ENCODE data around the gene IARS2.
"Not testable (repeated sequence)": the region's sequence is repeated elsewhere in the genome, so short reads cannot be mapped to it uniquely, and the experiment has no call there.

The IARS2 gene

DNA sequence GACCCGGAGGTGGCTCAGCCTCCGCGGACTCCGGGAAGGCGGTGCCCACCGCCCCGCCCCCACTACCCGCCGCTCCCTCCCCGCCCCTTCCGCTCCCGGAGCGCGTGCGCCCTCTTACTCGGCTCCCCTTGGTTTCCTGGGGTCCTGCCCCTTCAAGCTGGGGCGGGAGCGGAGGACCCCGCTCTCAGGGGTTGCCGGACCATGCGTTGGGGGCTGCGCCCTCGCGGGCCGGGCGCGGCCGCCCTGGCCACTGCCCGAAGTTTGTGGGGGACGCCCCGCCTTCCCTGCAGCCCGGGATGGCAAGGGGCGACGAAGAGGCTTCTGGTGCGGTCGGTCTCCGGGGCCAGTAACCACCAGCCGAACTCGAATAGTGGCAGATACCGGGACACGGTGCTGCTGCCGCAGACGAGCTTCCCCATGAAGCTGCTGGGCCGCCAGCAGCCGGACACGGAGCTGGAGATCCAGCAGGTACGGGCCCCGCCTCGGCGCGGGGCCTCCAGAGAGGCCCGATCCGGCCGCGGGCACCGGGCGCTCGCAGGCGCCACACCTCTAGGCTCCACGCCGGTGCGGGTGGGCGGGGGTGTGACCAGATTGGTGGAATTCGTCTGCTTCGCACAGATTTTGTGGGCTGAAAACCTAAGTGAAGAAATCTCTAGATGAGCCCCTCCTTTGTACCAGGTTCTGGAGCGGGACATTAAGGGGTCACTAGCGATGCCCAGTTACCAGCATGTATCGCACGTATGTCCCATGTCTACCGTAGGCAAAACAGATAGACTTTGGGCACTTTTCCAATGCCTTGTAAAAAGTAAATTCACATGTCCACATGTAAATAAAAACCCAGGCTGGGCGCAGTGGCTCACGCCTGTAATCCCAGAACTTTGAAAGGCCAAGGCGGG is at the start of gene IARS2:
Gene IARS2, plus strand, starts transcription at position 117 of the 896 bp plus-strand sequence. Its CDS starts 85 bp downstream, at position 202.
- DNase-seq = peak; percentile 97

GRCh38 chr1:220044678-220045355 is 49.1 kb upstream of the IARS2 start:
- DNase-seq = no peak

DNA sequence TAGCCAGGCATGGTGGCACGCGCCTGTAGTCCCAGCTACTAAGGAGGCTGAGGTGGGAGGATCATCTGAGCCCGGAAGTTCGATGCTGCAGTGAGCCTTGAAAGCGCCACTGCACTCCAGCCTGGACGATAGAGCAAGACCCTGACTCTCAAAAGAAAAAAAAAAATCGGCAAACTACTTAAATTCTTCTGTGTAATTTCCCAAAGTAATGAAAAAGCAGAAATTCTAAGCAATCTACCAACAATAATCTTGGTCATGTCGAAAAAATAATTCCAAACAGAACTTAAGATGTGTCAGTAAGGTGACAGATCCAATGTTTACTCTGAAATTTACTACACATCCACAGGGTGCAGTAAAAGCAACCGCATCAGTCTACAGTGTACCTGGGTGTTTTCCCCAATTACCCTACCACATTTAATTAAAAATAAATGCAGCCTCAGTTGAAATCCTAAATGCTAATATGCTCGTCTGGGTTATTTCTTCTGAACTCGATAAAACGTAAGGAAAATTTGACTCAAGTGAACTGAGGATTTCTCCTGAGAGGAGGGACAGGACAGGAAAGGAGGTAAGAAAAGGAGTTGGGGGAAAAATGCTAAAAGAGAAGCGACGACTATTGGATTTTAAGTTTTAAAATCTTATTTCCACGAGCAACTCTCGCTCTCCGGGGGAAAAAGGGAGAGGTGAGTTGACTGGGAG is 48.4 kb upstream of the IARS2 start:
- peak; percentile 57 for DNase-seq

GRCh38 chr1:220046052-220046930 is 47.6 kb upstream of the IARS2 start, which contains the start of gene EPRS1:
Gene EPRS1 (minus strand): TSS chr1:220046505. CDS start chr1:220046388, 117 bp downstream.
- peak; percentile 100 for DNase-seq

DNA sequence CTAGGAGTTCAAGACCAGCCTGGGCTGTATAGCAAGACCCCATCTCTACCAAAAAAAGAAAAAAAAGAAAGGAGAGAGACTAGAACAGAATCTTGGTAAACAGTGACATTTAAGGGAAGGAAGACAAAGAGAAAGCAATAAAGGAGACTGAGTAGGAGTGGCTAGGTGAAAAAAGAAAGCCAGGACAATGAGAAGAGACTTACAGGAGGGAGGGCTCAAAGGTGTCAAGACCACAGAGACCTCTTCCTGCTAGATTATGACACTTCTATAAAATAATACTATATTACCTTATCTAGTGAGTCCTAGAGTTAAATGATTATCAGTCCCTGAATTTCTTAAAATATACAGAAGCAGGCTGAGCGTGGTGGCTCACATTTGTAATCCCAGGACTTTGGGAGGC is 37.6 kb upstream of the IARS2 start:
- DNase-seq = no peak

DNA sequence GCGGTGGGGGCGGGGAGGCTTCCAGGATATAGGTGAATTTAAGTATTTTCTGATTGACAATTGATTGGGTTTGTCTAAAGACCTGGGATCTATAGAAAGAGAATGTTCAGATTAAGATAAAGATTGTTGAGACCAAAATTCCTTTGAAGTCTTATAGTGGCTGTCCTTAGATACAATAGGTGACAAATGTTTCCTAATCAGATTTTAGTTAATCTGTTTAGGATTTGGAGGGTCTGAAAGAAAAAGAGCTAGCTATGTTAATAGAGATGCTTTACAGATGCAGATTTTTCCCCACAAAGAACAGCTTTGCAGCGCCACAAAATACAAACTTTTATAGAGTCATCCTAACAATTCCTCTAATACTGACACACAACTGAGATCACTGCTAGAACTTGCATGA is 33.1 kb upstream of the IARS2 start:
- DNase-seq = no peak

DNA sequence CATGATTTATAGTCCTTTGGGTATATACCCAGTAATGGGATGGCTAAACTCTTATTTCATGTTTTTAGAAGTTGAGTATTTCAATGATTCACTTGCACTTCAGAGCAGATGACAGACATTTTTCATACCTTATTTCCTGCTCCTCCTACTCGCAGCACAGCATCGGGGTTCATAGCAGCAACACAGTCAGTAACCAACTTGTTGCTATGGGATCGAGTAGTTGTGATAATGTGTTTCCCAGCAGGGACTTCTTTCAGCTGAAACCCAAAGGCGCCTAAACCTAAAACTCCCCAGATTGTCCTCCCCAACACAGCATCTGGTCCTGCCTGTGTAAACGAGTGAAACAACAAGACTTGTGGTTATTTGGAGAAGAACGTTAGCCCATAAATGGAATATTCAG is 31.3 kb upstream of the IARS2 start:
- no peak for DNase-seq

DNA sequence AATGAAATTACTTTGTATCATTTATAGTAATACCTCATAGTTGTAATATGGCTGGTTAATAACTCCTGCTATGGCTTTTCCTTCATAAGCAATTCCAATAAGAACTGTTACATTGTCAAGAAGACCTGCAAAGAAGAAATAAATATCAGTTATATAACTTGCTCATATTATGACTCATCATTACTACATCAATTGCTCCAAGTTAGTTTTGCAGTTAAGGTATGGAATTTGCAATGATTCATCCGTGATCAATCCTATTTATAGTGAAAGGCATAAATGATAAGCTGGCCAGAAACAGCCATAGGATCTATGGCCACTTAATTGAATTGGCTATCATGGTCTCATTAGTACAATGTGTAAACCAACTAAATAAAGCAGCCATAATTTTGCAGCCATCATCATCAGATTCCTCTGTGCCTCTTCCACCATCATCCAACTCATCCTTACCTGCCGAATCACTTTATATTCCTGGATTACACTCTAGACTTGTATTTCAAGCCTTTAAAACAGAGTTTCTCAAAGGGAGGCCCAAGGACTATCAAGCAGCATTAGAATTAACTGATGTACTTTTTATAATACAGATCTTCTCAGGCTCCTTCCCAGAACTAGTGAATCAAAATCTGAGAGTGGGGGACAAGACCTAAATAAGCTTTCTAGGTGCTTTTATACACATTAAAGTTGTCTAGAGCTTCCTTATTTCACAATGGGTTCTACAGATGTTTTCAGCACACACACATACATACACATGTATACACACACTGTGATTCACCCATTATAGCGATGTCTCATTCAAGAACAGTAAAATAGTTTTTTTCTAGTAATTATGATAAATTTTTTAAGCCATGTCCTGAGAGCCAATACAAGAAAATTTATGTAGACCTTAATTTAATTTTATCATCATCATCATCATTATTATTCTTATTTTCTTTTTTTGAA is 26.4 kb upstream of the IARS2 start:
- no peak for DNase-seq

- no peak for DNase-seq
These were observed 16.8 kb upstream of the IARS2 start for GRCh38 chr1:220076861-220077762.

DNA sequence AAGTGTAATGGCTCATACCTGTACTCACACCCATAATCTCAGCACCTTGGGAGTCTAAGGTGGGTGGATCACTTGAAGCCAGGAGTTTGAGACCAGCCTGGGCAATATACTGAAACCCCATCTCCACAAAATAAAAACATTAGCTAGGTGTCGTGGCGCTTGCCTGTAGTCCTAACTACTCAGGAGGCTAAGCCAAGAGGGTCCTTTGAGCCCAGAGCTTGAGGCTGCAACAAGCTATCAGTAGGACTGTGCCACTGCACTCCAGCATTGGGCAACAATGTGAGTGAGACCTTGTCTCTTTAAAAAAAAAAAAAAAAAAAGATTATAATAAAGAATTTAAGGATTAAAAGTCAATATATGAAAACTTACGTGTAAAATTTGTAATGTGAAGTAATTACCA is 16.0 kb upstream of the IARS2 start:
- no peak for DNase-seq

DNA sequence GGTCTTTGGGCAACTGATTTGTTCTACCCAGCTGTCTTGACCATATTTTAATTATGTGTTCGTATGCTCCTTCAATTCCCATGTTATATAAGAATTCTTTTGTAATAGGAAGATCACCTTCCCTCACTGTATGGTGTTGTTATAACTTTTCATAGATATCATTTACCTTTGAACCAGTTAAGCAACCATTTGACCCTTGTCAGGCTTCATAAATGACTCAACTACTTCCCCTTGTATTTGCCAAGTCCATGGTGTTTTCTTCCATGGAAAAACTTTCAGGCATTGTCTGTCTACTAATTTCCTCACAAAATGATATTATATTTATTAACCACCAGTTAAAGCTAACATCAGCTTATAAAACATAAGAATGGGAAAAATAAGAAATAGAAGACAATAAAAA is 9.5 kb upstream of the IARS2 start:
- DNase-seq = no peak

GRCh38 chr1:220086261-220086686 is 7.7 kb upstream of the IARS2 start:
- DNase-seq = not testable (repeated sequence)

GRCh38 chr1:220089650-220090556 is 4.0 kb upstream of the IARS2 start, which contains the start of gene BPNT1:
Gene BPNT1 (minus strand): TSS chr1:220089788. CDS start chr1:220079846, 9,942 bp downstream.
- peak; percentile 99 for DNase-seq

DNA sequence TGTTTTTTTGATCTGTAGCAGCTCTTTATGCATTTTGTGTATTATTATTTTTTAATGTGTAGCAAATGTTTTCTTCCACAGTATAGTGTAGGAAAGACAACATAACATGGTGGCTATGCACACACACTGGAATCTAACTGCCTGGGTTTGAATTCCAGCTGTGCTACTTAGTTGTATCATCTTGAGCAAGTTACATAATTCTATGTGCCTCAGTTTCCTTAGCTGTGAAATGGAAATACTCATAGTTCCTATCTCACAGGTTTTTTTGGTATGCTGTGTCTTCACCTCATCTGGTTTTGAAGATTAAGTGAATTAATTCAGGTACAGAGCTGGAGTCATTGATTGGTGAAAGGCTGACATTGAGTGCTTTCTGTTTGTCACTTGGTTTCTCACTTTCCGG is 1.2 kb upstream of the IARS2 start:
- DNase-seq = no peak

GRCh38 chr1:220093361-220094015 is 444 bp upstream of the IARS2 start:
- DNase-seq = peak; percentile 58

- no peak for DNase-seq
These were observed 5.9 kb downstream of the IARS2 start for GRCh38 chr1:220099826-220100225.

DNA sequence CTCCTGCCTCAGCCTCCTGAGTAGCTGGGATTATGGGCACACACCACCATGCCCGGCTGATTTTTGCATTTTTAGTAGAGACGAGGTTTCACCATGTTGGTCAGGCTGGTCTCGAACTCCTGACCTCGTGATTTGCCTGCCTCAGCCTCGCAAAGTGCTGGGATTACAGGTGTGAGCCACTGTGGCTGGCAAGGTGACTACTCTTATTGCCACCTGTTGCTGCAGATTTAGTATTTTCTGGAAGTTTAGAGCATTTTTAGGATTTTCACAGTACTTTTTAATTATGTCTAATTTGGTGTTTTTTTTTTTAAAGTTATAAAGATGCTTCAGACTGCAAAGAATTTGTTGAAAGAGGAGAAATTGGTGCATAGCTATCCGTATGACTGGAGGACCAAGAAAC is 16.5 kb downstream of the IARS2 start:
- DNase-seq = not testable (repeated sequence)

DNA sequence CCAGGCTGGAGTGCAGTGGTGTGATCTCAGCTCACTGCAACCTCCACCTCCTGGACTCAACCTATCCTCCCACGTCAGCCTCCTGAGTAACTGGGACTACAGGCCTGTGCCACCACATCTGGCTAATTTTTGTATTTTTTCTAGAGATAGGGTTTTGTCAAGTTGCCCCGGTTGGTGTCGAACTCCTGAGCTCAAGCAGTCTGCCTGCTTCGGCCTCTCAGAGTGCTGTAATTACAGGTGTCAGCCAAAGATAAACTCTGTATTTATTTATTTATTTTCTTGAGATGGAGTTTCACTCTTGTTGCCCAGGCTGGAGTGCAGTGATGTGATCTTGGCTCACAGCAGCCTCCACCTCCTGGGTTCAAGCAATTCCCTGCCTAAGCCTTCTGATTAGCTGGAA is 18.7 kb downstream of the IARS2 start:
- DNase-seq = not testable (repeated sequence)
